Amygdala (tissue), 56 donors: ENCODE results near the gene WDR33.
"Not testable (repeated sequence)": the region's sequence is repeated elsewhere in the genome, so short reads cannot be mapped to it uniquely, and the experiment has no call there.

Experiments used
- DNase-seq, 56 donors: peaks; one replicate each; lab custom pipeline; 2025; lab: John Stamatoyannopoulos, UW

Gene WDR33

DNA sequence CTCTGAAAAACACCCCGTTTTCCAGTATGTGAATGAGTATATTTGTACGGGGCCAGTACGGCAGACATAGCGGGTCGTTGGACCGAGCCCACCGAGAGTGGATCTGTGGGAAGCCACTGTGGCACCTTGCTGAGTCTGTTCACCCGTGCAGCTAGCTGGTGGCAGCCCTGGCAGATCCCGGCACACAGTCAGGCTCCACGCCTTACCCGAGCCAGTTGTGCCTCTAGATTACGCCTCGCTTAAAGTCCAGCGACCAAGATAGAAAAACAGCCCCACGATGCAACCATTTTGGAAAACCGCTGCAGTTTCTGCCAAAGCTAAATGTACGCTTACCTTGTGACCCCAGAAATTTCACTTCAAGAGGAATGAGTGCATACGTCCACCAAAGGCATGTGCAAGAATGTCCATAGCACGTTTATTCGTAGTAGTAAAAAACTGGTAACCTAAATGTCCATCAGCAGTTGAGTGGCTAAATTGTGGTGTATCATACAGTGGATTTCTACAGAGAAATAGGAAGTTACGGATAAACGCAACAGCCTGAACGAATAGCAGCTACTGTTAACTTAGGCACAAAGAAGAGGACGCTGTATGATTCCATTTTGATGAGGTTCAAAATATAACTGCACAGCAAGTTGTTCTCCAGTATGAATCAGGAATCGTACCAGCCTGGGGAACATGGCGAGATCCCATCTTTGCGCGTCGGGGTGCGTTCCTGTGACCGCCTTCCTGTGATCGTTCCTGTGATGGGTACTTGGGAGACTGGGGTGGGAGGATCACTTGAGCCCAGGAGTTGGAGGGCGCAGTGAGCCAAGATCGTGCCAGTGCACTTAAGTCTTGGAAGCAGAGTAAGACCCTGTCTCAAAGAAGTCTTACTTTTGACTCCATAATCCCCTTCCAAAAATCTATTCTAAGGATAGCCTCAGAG lies 688 bp upstream of the WDR33 start:
- peak in 16 of 56 donors; percentile 14 to 69 (median 41) for DNase-seq

DNA sequence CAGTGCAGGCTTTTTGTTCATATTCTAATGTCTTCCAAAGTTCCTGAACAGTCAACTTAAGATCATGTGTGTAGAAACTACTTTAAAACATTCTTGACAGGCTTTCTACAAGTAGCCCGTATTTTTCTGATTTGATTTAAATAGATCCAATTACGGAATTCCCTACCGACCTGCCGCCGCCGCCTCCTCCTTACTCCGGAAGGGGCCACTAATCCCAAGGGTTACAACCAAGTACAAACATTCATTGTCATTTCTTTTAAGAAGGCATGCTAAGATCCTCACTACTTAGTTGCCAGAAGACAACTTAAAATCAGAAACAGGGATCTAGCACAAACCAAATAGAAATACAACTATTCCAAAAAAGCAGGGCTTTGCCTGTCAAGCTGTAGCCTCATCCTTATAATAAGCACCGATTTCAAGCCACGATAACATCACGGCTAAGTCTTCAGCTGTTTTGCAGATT lies 784 bp downstream of the WDR33 start:
- DNase-seq, result peak in 2 of 56 donors; percentile 1 to 3

DNA sequence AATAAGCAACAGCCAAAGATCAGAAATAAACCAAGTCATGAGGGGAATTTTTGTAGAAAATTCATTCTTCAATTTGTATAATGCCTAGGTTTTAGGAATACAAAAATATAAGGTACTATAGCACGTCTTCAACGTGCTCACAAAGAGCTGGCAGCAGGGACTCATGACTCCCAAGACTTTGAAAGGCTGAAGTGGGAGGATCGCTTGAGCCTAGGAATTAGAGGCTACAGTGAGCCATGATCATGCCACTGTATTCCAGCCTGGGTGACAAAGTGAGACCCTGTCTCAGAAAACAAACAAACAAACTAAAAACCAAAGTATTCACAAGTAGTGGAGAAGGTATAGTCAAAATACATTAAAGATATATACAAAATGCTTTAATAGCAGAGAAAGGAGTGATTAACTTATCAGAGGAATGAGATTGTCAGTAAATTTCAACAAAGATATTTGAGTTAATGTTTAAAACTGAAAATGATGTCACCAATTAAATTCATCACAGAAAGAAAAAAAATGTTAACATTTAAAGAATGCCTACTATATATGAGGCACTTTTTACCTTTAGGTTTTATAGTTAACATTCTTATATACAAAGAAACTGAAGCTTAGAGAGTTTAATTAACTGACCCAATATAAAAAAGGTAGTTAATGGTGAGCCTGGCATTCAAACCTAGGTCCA lies 3.2 kb downstream of the WDR33 start:
- DNase-seq, result no peak

DNA sequence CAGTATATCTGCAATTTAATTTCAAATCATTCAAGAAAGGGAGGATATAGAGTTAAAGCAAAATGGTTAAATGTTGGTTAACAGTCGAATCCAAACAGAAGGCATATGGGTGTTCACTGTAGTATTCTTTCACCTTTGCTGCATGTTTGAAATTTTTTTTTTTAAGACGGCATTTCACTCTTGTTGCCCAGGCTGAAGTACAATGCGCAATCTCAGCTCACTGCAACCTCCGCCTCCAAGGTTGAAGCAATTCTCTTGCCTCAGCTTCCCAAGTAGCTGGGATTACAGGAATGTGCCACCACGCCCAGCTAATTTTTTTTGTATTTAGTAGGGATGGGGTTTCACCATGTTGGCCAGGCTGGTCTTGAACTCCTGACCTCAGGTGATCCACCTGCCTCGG lies 4.1 kb downstream of the WDR33 start:
- not testable (repeated sequence) for DNase-seq

DNA sequence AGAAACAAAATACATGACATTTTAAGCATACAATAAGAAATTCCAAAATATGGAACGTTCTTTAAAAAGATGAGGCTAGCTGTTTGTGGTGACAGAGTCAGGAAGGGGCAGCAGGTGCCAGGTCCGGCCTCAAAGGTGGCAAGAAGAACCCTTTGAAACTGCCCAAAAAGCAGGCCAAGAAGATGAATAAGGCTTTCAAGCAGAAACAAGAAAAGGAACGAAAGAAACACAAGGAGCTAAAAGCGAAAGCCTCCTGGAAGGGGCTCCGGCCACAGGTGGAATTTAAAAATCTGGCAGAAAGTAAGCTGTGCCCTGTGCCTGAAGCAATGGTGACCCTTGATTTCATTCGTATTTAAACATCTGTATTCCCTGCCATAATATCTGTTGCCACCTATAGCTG lies 5.5 kb downstream of the WDR33 start:
- no peak for DNase-seq

DNA sequence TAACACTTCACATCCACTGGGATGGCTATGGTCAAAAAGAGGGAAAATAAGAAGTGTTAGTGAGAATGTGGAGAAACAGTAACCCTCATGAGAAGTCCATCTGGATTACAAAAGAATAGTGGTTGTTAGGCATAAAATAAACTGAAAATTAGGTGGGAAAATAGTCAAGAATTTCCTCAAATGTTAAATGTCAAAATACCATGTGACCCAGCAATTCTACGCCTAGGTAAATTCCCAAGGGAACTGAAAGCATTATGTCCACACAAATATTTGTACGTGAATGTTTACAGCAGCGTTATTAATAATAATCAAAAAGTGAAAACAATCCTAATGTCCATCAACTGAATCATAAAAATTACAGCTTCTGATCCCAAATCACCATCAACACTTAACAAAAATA lies 11.0 kb downstream of the WDR33 start:
- DNase-seq, result no peak

DNA sequence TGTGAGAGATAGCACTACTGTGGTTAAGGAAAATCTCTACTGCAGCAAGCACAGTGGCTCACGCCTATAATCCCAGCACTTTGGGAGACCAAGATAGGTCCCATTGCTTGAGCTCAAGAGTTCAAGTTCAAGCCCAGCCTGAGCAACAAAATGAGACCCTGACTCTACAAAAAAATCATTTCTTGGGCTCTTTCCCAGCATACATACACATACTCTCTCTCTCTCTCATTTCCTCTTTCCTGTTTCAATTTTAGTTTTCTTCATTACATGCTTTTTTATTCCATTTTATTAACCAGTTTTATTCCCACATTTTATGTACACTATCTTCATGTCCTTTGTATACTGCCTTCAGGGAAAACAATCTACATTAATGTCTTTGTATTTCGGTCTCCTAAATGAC lies 14.6 kb downstream of the WDR33 start:
- no peak for DNase-seq

DNA sequence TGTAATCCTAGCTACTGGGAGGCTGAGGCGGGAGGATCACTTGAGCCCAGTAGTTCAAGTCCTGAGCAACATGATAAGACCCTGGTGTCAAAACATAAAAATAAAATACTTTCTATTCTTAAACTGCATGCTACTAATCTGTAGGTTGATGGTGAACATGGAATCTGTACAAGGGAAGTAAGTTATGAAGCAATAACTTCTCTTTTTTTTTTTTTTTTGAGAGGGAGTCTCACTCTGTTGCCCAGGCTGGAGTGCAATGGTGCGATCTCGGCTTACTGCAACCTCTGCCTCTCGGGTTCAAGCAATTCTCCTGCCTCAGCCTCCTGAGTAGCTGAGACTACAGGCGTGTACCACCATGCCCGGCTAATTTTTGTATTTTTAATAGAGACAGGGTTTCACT lies 16.1 kb downstream of the WDR33 start:
- not testable (repeated sequence) for DNase-seq

DNA sequence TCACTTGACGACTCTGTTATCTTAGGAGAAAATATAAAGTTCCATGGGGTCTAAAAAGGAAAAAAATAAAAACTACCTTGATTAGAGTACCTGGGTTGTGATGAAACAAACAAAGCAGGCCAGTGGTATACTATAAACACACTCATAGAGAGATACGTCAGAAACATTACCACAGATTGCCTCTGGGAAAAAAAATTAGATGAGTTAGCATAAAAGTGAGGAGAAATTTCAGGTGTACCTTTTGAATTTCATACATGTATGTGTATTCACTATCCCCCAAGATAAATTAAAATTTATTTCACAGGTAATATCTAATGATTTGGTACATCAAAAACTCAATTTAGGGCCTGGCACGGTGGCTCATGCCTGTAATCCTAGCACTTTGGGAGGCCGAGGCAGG lies 18.2 kb downstream of the WDR33 start:
- DNase-seq, result no peak

DNA sequence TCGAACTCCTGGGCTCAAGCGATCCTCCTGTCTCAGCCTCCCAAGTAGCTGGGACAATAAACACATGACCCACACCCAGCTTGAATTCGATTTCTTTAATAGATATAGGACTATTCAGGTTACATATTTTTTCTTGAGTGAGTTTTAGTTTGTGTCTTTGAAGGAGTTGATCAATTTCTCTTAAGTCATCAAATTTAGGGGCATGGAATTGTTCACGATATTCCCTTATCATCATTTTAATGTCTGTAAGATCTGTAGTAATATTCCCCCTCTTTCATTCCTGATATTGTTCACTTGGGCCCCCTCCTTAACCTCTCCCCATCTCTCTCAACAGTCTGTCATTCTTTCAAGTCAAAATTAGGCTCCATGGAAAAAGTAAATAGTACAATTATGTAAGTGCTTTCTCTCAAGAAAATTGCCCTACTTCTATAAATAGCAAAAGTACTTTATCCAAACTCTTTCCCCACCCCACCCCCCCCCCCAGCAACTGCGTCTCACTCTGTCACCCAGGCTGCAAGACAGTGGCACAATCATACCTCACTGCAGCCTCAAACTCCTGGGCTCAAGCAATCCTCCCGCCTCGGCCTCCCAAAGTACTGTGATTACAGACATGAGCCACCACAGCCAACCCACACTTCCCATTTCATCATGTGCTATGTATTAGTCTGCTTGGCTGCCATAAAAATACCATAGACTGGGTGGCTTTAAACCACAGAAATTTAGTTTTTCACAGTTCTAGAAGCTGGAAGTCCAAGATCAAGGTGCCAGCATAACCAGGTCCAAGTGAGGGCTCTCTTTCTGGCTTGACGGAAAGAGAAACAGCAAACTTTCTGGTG lies 20.1 kb downstream of the WDR33 start:
- no peak for DNase-seq

DNA sequence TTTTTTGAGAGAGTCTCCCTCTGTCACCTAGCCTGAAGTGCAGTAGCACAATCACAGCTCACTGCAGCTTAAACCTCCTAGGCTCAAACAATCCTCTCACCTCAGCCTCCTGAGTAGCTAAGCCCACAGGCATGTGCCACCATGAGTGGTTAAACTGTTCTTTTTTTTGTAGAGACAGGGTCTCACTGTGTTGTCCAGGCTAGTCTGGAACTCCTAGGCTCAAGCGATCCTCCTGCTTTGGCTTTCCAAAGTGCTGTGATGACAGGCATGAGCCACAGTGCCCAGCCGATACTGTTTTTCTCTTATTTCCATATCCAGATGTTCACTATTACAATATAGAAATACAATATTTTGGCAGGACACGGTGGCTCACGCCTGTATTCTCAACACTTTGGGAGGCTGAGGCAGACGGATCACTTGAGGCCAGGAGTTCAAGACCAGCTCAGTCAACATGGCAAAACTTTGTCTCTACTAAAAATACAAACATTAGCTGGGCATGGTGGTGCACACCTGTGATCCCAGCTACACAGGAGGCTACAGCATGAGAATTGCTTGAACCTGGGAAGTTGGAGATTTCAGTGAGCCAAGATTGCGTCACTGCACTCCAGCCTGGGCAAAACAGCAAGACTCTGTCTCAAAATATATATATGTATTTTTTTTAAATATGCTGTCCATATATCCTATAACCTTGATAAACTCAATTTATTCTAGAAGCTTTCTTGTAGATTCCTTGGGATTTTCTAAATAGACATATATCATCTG lies 24.7 kb downstream of the WDR33 start:
- no peak for DNase-seq

DNA sequence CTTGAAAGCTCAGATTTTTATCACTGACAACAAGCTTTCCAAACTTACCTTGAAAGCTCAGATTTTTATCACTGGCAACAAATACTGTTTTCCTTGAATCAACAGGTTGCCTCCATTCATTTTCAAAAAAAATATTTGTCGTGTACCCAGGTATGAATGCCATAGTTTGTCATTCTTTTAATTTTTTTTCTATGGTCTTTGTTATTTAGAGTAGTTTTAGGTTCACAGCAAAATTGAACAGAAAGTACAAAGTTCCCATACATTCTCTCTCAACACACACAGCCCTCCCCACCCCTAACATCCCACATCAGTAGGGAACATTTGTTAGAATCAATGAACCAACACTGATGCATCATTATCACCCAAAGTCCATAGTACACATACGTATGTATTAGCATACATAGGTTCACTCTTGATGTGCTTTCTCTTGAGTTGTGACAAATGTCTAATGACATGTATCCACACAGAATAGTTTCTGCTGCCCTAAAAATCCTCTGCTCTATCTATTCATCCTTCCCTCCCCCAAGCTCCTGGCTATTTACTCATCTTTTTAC lies 25.9 kb downstream of the WDR33 start:
- DNase-seq, result no peak

DNA sequence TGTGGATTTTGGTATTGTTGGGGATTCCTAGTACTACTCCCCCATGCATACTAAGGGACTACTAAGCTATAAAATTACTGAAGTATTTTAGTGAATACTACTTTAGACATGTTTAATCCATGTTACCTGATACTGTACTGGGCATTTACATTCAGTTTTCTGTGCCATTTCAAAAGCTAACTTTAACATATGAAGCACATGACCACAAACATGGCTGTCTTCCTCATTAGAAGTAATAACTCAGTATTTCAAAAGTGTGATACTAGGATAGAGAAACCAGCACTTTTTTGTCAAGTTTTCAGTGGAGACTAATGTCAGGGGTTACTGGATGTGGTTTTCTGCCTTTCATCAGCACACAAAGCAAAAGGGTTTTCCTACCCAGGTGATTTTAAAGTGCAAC lies 27.9 kb downstream of the WDR33 start:
- DNase-seq, result no peak

DNA sequence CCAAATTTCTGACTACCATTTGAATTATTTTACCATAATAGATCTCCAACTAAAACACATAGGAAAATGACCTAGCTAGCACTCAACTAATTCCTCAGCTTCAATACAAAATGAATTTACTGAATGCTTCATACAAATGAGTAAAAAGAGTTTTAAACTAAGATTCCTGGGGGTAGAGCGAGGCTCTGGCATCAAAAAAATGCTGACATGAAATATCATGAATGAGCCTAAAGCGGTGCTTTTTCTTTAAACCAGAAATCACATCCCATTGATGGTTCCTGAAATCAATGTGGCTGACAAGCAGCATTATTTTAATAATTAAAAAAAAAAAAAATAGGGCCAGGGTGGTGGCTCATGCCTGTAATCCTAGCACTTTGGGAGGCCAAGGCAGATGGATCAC lies 32.1 kb downstream of the WDR33 start:
- no peak for DNase-seq

DNA sequence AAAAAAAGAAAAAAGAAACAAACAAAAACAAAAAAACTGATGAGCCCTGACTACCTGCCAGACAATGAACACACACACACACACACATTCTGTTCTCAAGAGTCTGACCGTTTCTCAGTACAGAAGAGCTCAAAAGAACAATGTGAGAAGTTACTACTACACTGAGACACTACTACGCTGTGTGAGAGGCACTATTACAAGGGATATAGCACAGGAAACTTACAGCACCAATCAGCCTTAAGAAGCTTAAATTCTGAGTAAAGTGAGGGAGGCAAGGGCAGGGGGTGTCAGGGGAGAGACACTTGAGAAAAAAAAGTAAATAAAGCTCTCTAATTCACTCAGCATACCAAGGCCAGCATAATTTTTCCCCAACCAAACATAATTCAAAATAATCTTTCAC lies 32.5 kb downstream of the WDR33 start:
- DNase-seq, result no peak

DNA sequence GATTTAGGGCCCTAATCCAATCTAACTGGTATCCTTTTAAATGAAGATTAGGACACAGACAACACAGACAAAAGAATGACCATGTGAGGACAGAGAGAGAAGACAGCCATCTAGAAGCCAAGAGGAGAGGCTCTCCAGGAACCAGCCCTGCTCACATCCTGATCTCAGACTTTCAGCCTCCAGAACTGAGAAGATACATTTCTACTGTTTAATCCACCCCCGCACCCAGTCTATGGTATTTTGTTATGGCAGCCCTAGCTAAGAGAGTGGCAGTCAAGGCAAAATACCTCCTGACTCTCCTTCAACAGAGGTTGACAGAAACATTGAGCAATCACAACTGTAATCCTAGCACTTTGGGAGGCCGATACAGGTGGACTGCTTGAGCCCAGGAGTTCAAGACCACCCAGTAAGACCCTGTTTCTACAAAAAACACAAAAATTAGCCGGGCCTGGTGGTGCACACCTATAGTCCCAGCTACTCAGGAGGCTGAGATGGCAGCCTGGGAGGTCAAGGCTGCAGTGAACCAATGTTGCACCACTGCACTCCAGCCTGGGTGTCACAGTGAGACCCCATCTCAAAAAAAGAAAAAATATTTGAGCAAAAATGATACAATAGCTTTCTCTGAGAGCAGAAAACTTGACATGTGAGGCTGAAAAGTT lies 34.7 kb downstream of the WDR33 start:
- no peak for DNase-seq

DNA sequence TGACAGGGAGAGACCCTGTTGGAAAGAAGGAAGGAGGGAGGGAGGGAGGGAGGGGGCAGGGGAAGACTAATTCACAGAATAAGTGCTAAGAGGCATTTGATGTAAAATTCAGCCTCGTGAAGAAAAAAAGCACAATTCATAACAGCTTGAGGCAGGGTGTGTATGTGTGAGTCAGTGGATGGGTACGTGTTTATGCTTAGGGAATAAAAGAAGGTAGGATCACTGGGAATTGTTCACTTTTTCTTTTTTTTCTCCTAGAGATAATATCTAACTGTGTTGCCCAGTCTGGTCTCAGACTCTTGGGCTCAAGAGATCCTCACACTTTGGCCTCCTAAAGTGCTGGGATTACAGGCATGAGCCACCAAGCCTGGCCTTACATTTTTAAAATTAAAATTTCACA lies 39.2 kb downstream of the WDR33 start:
- no peak for DNase-seq

DNA sequence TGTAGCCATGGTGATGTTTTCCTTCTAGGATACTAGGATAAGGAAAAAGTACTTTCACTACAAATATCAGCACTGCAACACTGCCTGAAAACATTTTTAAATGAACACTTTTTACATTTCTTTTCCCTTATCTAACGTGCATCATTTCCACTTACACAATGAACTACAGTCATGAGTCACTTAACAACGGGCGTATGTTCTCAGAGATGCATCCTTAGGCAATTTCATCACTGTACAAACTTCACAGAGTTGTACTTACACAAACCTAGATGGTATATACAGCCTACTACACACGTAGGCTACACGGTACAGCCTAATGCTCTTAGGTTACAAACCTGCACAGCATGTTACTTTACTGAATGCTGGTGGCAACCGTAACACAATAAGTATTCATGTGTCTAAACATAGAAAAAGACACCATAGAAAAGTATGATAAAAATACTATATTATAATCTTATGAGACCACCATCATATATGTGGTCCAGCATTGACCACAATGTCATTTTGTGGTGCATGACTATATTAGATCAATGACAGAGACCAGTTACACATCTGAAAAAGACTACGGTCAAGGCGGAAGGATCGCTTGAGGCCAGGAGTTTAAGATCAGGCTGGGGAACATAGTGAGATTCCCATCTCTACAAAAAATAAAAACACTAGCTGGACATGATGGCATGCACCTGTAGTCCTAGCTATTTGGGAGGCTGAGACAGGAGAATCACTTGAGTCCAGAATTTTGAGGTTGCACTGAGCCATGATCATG lies 39.8 kb downstream of the WDR33 start:
- DNase-seq, result no peak

DNA sequence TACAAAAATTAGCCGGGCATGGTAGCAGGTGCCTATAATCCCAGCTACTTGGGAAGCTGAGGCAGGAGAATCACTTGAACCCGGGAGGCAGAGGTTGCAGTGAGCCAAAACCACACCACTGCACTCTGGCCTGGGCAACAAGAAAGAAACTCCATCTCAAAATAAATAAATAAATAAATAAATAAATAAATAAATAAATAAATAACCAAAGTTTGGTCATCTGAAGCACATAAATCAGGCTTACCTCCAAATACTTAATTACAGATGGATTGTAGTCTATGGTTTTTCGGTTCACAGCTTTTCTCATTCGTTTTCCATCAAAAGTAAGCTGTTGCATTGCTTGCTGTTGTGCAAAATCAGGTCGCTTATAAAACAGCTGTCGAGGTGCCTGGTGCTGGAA lies 40.4 kb downstream of the WDR33 start:
- not testable (repeated sequence) for DNase-seq
